RWPE2 (cell line): ENCODE results near the gene SUN2.
"Not testable (repeated sequence)": the region's sequence is repeated elsewhere in the genome, so short reads cannot be mapped to it uniquely, and the experiment has no call there.

Source experiments
- ATAC-seq: fragments of 200-7000 bp; cut with Tn5 transposase; 3 replicates; pipeline ENCODE4 v1.9.1; 2021; ENCODE audit warnings: low read depth
- DNase-seq: peaks from one replicate; pipeline ENCODE4 v3.0.0-alpha.2; 2020; ENCODE audit warnings: low spot score
- H3K27ac ChIP-seq: fragments of 450-650 bp; 2 replicates; pipeline ENCODE4 v1.5.1; 2017; ENCODE audit warnings: mild to moderate bottlenecking; ENCODE audit not compliant: poor library complexity, severe bottlenecking
- H3K27me3 ChIP-seq: fragments of 250-450 bp; sonication (Bioruptor Pico); 2 replicates; pipeline ENCODE4 v1.5.1; 2021; ENCODE audit warnings: mild to moderate bottlenecking, moderate library complexity; ENCODE audit not compliant: insufficient read depth, poor library complexity, severe bottlenecking
- H3K36me3 ChIP-seq: fragments of 250-450 bp; sonication (Bioruptor Pico); 2 replicates; pipeline ENCODE4 v1.5.1; 2020; ENCODE audit warnings: low read depth, mild to moderate bottlenecking, moderate library complexity
- H3K4me1 ChIP-seq: fragments of 250-450 bp; sonication (Bioruptor Pico); 2 replicates; pipeline ENCODE4 v1.5.1; 2021; ENCODE audit warnings: mild to moderate bottlenecking, moderate library complexity; ENCODE audit not compliant: insufficient read depth, poor library complexity, severe bottlenecking
- H3K4me3 ChIP-seq: fragments of 250-450 bp; sonication (Bioruptor Pico); 2 replicates; pipeline ENCODE4 v1.5.1; 2021; ENCODE audit warnings: mild to moderate bottlenecking, moderate library complexity; ENCODE audit not compliant: severe bottlenecking
- H3K9me3 ChIP-seq: fragments of 250-450 bp; sonication (Bioruptor Pico); 2 replicates; pipeline ENCODE4 v1.5.1; 2021; ENCODE audit warnings: mild to moderate bottlenecking, moderate library complexity; ENCODE audit not compliant: severe bottlenecking
- CTCF ChIP-seq: fragments of 450-650 bp; IDR thresholded peaks from one replicate; pipeline ENCODE4 v1.5.1; 2017; ENCODE audit warnings: mild to moderate bottlenecking, moderate library complexity; ENCODE audit not compliant: poor library complexity, severe bottlenecking

SUN2 gene

GRCh38 chr22:38755911-38756532 is at the start of gene SUN2:
TSS of gene SUN2 (minus strand) at chr22:38755998. CDS start at chr22:38752628, 3,370 bp downstream.
- Histone ChIP-seq H3K27me3 (no peaks in the 10 kb centered on the region), H3K4me1 (peaks cover 14% of the 10 kb centered on the region), H3K36me3 (peaks cover 31% of the 10 kb centered on the region), H3K27ac (peak within 1 kb of the TSS; percentile 90), H3K9me3 (no peaks in the 10 kb centered on the region), H3K4me3 (peak within 1 kb of the TSS; percentile 77)
- ATAC-seq (peak; percentile 77), DNase-seq (peak; percentile 81)
- TF ChIP-seq CTCF, result no peak

GRCh38 chr22:38805041-38805593 is 49.3 kb upstream of the SUN2 start:
- not testable (repeated sequence) for H3K9me3 ChIP-seq, H3K27me3 ChIP-seq, H3K36me3 ChIP-seq, H3K4me3 ChIP-seq, DNase-seq, H3K27ac ChIP-seq, H3K4me1 ChIP-seq, ATAC-seq

- DNase-seq, result peak; percentile 86
- H3K9me3 ChIP-seq, result no peaks in the 10 kb centered on the region
- H3K27me3 ChIP-seq, result no peaks in the 10 kb centered on the region
- peak; percentile 99 for ATAC-seq
- TF ChIP-seq CTCF, result no peak
- H3K4me1 ChIP-seq, result peaks cover 3% of the 10 kb centered on the region
- H3K36me3 ChIP-seq, result no peaks in the 10 kb centered on the region
- no peak overlapping the region for H3K4me3 ChIP-seq
- peak overlapping the region; percentile 42 for H3K27ac ChIP-seq
Measured at GRCh38 chr22:38802671-38803121, 46.9 kb upstream of the SUN2 start.

- peaks cover 4% of the 10 kb centered on the region for H3K4me1 ChIP-seq
- H3K4me3 ChIP-seq, result no peak overlapping the region
- no peak for ATAC-seq
- H3K9me3 ChIP-seq, result no peaks in the 10 kb centered on the region
- H3K27ac ChIP-seq, result no peak overlapping the region
- no peaks in the 10 kb centered on the region for H3K36me3 ChIP-seq
- no peak for TF ChIP-seq CTCF
- DNase-seq, result no peak
- H3K27me3 ChIP-seq, result no peaks in the 10 kb centered on the region
Measured at GRCh38 chr22:38799265-38800002, 43.6 kb upstream of the SUN2 start.

- H3K4me1 ChIP-seq, result peaks cover 7% of the 10 kb centered on the region
- H3K4me3 ChIP-seq, result no peak overlapping the region
- H3K9me3 ChIP-seq, result no peaks in the 10 kb centered on the region
- H3K27ac ChIP-seq, result no peak overlapping the region
- no peak for DNase-seq
- H3K36me3 ChIP-seq, result no peaks in the 10 kb centered on the region
- H3K27me3 ChIP-seq, result no peaks in the 10 kb centered on the region
- ATAC-seq, result no peak
- TF ChIP-seq CTCF, result no peak
Measured at GRCh38 chr22:38798496-38798895, 42.7 kb upstream of the SUN2 start.
